SU-DHL-6 (cell line): Measurements from ENCODE around the gene SMAD6.

Source experiments
- H2AFZ ChIP-seq: fragments of 200-600 bp; sonication (generic); 2 replicates; pipeline ENCODE4 v1.6.1; 2014; ENCODE audit warnings: low read depth, mild to moderate bottlenecking, moderate library complexity, mixed read lengths, antibody characterized with exemption, low read length; ENCODE audit not compliant: severe bottlenecking
- H3F3A ChIP-seq: fragments of 200-600 bp; shearing (Covaris generic); 2 replicates; pipeline ENCODE4 v1.6.0; 2016; ENCODE audit warnings: antibody characterized with exemption, mild to moderate bottlenecking; ENCODE audit not compliant: insufficient read depth
- H3K27ac ChIP-seq: fragments of 200-600 bp; sonication (generic); 2 replicates; pipeline ENCODE4 v1.5.1; 2016; ENCODE audit warnings: low read depth, mild to moderate bottlenecking, low read length, moderate library complexity, mixed read lengths
- H3K27me3 ChIP-seq: fragments of 200-600 bp; sonication (generic), shearing (Covaris generic); 2 replicates; pipeline ENCODE4 v1.6.0; 2014; ENCODE audit warnings: mild to moderate bottlenecking, low read length
- H3K36me3 ChIP-seq: fragments of 200-600 bp; sonication (generic); 2 replicates; pipeline ENCODE4 v1.6.1; 2014; ENCODE audit warnings: mild to moderate bottlenecking, low read length, mixed read lengths
- H3K4me2 ChIP-seq: fragments of 300-600, 200-600 bp; shearing (Covaris generic), sonication (generic); 2 replicates; pipeline ENCODE4 v1.6.0; 2014; ENCODE audit warnings: low read length, low read depth, mild to moderate bottlenecking; ENCODE audit not compliant: poor library complexity, severe bottlenecking
- H3K4me3 ChIP-seq: fragments of 200-600 bp; sonication (generic); 2 replicates; pipeline ENCODE4 v1.5.1; 2014; ENCODE audit warnings: antibody characterized with exemption, low read length, mild to moderate bottlenecking, mixed read lengths; ENCODE audit not compliant: insufficient read depth, poor library complexity, severe bottlenecking
- H3K79me2 ChIP-seq: fragments of 200-600 bp; sonication (generic); 2 replicates; pipeline ENCODE4 v1.6.1; 2014; ENCODE audit warnings: mild to moderate bottlenecking, low read length, moderate library complexity; ENCODE audit not compliant: insufficient read depth
- H3K9ac ChIP-seq: fragments of 200-600 bp; sonication (generic); 2 replicates; pipeline ENCODE4 v1.7.0; 2014; ENCODE audit warnings: mild to moderate bottlenecking, low read length
- H3K9me2 ChIP-seq: fragments of 200-600 bp; sonication (generic); replicated peaks from 2 replicates; pipeline ENCODE4 v1.6.1; 2014; ENCODE audit warnings: low read length; ENCODE audit not compliant: insufficient read depth
- H3K9me3 ChIP-seq: fragments of 200-600 bp; sonication (generic); 2 replicates; pipeline ENCODE4 v1.6.1; 2014; ENCODE audit warnings: low read length, mixed read lengths; ENCODE audit not compliant: insufficient read depth
- H4K20me1 ChIP-seq: fragments of 200-600 bp; sonication (generic); 2 replicates; pipeline ENCODE4 v1.6.1; 2014; ENCODE audit warnings: low read depth, mild to moderate bottlenecking, antibody characterized with exemption, low read length, moderate library complexity, mixed read lengths
- CTCF ChIP-seq: fragments of 200-600 bp; sonication (generic); IDR thresholded peaks from one replicate; pipeline ENCODE4 v1.5.1; 2017; ENCODE audit warnings: antibody characterized with exemption, mild to moderate bottlenecking, low read length, moderate library complexity; ENCODE audit not compliant: insufficient read depth, poor library complexity, severe bottlenecking
- EZH2phosphoT487 ChIP-seq: fragments of 200-600 bp; sonication (generic), shearing (Covaris generic); conservative IDR thresholded peaks from 2 replicates; pipeline ENCODE4 v1.6.1; 2018; ENCODE audit warnings: mild to moderate bottlenecking, antibody characterized with exemption, low read length, moderate library complexity, mixed read lengths

SMAD6 gene

GRCh38 chr15:66698318-66698961, 3.6 kb upstream of the SMAD6 start:
- no peak overlapping the region for H3K9ac ChIP-seq
- H3F3A ChIP-seq, result peaks cover 5% of the 10 kb centered on the region; the same call in 1 of the 2 replicates
- no peak overlapping the region for H3K4me2 ChIP-seq
- no peaks in the 10 kb centered on the region for H3K79me2 ChIP-seq
- no peaks in the 10 kb centered on the region for H3K9me3 ChIP-seq
- no peaks in the 10 kb centered on the region for H3K9me2 ChIP-seq
- no peak overlapping the region for H3K4me3 ChIP-seq
- H2AFZ ChIP-seq, result no peak overlapping the region
- no peaks in the 10 kb centered on the region for H3K27me3 ChIP-seq
- H3K36me3 ChIP-seq, result no peaks in the 10 kb centered on the region
- H4K20me1 ChIP-seq, result no peaks in the 10 kb centered on the region
- no peak overlapping the region for H3K27ac ChIP-seq
- TF ChIP-seq EZH2phosphoT487, result no peak
- TF ChIP-seq CTCF, result peak; percentile 33

GRCh38 chr15:66698971-66699370, 3.1 kb upstream of the SMAD6 start:
- H3F3A ChIP-seq, result peaks cover 5% of the 10 kb centered on the region; the same call in 1 of the 2 replicates
- H3K9me2 ChIP-seq, result no peaks in the 10 kb centered on the region
- no peak overlapping the region for H3K9ac ChIP-seq
- H3K4me2 ChIP-seq, result no peak overlapping the region
- H2AFZ ChIP-seq, result no peak overlapping the region
- H3K27ac ChIP-seq, result no peak overlapping the region
- no peaks in the 10 kb centered on the region for H3K79me2 ChIP-seq
- H3K4me3 ChIP-seq, result no peak overlapping the region
- TF ChIP-seq CTCF, result no peak
- no peak for TF ChIP-seq EZH2phosphoT487
- H3K27me3 ChIP-seq, result no peaks in the 10 kb centered on the region
- H4K20me1 ChIP-seq, result no peaks in the 10 kb centered on the region
- no peaks in the 10 kb centered on the region for H3K36me3 ChIP-seq
- H3K9me3 ChIP-seq, result no peaks in the 10 kb centered on the region

GRCh38 chr15:66700412-66700801, 1.6 kb upstream of the SMAD6 start:
- Histone ChIP-seq H3K9ac (peak overlapping the region; percentile 59), H3K79me2 (no peaks in the 10 kb centered on the region), H3K9me2 (no peaks in the 10 kb centered on the region), H3K27ac (no peak overlapping the region; the same call in 1 of the 2 replicates), H2AFZ (peak overlapping the region; percentile 92), H3K27me3 (no peaks in the 10 kb centered on the region), H3K4me3 (peak overlapping the region; percentile 67), H4K20me1 (no peaks in the 10 kb centered on the region), H3F3A (peaks cover 5% of the 10 kb centered on the region; the same call in 1 of the 2 replicates), H3K4me2 (peak overlapping the region; percentile 67), H3K36me3 (no peaks in the 10 kb centered on the region), H3K9me3 (no peaks in the 10 kb centered on the region)
- TF ChIP-seq CTCF, result no peak
- no peak for TF ChIP-seq EZH2phosphoT487
